Loucy (cell line): ENCODE measurements around the gene HSPB9.

Experiments
- H2AFZ ChIP-seq: fragments of 200-600 bp; sonication (generic); 2 replicates; pipeline ENCODE4 v1.6.0; 2016; ENCODE audit warnings: antibody characterized with exemption, mild to moderate bottlenecking, low read length, moderate library complexity
- H3F3A ChIP-seq: fragments of 200-600 bp; 2 replicates; pipeline ENCODE4 v1.6.0; 2016; ENCODE audit warnings: antibody characterized with exemption, low read depth, mild to moderate bottlenecking
- H3K27me3 ChIP-seq: fragments of 200-600 bp; sonication (generic); 2 replicates; pipeline ENCODE4 v1.6.1; 2014; ENCODE audit warnings: low read length, mild to moderate bottlenecking; ENCODE audit not compliant: insufficient read depth, poor library complexity, severe bottlenecking
- H3K36me3 ChIP-seq: fragments of 200-600 bp; sonication (generic); 2 replicates; pipeline ENCODE4 v1.6.1; 2016; ENCODE audit warnings: low read length; ENCODE audit not compliant: insufficient read depth
- H3K4me1 ChIP-seq: fragments of 200-600 bp; sonication (generic); 2 replicates; pipeline ENCODE4 v1.5.1; 2014; ENCODE audit warnings: low read length, mild to moderate bottlenecking; ENCODE audit not compliant: insufficient read depth, poor library complexity, severe bottlenecking
- H3K4me2 ChIP-seq: fragments of 200-600 bp; sonication (generic); 2 replicates; pipeline ENCODE4 v1.6.0; 2014; ENCODE audit warnings: antibody characterized with exemption, low read length, low read depth, mild to moderate bottlenecking; ENCODE audit not compliant: poor library complexity, severe bottlenecking
- H3K4me3 ChIP-seq: fragments of 200-600 bp; sonication (generic); 2 replicates; pipeline ENCODE4 v1.5.1; 2014; ENCODE audit warnings: low read length, mild to moderate bottlenecking, mixed read lengths; ENCODE audit not compliant: poor library complexity, severe bottlenecking
- H3K79me2 ChIP-seq: fragments of 200-600 bp; sonication (generic); 2 replicates; pipeline ENCODE4 v1.6.1; 2014; ENCODE audit warnings: low read length; ENCODE audit not compliant: insufficient read depth
- H3K9ac ChIP-seq: fragments of 200-600 bp; sonication (generic); 2 replicates; pipeline ENCODE4 v1.6.0; 2014; ENCODE audit warnings: mild to moderate bottlenecking, low read depth, low read length, moderate library complexity; ENCODE audit not compliant: poor library complexity, severe bottlenecking
- H3K9me2 ChIP-seq: fragments of 200-600 bp; sonication (generic); replicated peaks from 2 replicates; pipeline ENCODE4 v1.6.1; 2016; ENCODE audit warnings: low read depth, low read length, mixed read lengths
- H3K9me3 ChIP-seq: fragments of 200-600 bp; sonication (generic); 2 replicates; pipeline ENCODE4 v1.6.1; 2014; ENCODE audit warnings: mild to moderate bottlenecking, antibody characterized with exemption, low read length, low read depth; ENCODE audit not compliant: insufficient read depth
- H4K20me1 ChIP-seq: fragments of 200-600 bp; sonication (generic); 2 replicates; pipeline ENCODE4 v1.6.0; 2014; ENCODE audit warnings: antibody characterized with exemption, low read length, mild to moderate bottlenecking; ENCODE audit not compliant: insufficient read depth, poor library complexity, severe bottlenecking
- CTCF ChIP-seq: fragments of 200-600 bp; sonication (generic); conservative IDR thresholded peaks from 2 replicates; pipeline ENCODE4 v1.5.1; 2014; ENCODE audit warnings: mild to moderate bottlenecking, antibody characterized with exemption, low read length
- EZH2phosphoT487 ChIP-seq: fragments of 200-600 bp; IDR thresholded peaks from 2 replicates; pipeline ENCODE4 v1.6.1; 2018; ENCODE audit warnings: antibody characterized with exemption, mild to moderate bottlenecking, moderate library complexity, borderline replicate concordance

The HSPB9 gene

GRCh38 chr17:42169351-42169750 lies 46.7 kb downstream of the HSPB9 start:
- H3K9me2 ChIP-seq: no peaks in the 10 kb centered on the region
- H2AFZ ChIP-seq: no peak overlapping the region
- H3F3A ChIP-seq: no peaks in the 10 kb centered on the region
- H3K4me3 ChIP-seq: no peak overlapping the region
- no peaks in the 10 kb centered on the region for H3K9me3 ChIP-seq
- H4K20me1 ChIP-seq: no peaks in the 10 kb centered on the region
- H3K27me3 ChIP-seq: no peaks in the 10 kb centered on the region
- TF ChIP-seq EZH2phosphoT487 (no peak), CTCF (no peak)
- no peaks in the 10 kb centered on the region for H3K79me2 ChIP-seq
- no peak overlapping the region for H3K4me2 ChIP-seq
- H3K4me1 ChIP-seq: no peaks in the 10 kb centered on the region
- no peak overlapping the region for H3K9ac ChIP-seq
- no peaks in the 10 kb centered on the region for H3K36me3 ChIP-seq

GRCh38 chr17:42171831-42172230 lies 49.2 kb downstream of the HSPB9 start:
- Histone ChIP-seq H3K79me2 (no peaks in the 10 kb centered on the region), H4K20me1 (no peaks in the 10 kb centered on the region), H3K9ac (no peak overlapping the region), H3K4me3 (no peak overlapping the region), H3K4me2 (no peak overlapping the region), H3K27me3 (no peaks in the 10 kb centered on the region), H3K9me3 (no peaks in the 10 kb centered on the region), H3K36me3 (no peaks in the 10 kb centered on the region), H3K4me1 (no peaks in the 10 kb centered on the region), H3K9me2 (no peaks in the 10 kb centered on the region), H3F3A (no peaks in the 10 kb centered on the region), H2AFZ (no peak overlapping the region)
- TF ChIP-seq EZH2phosphoT487 (no peak), CTCF (no peak)
